Measurements from ENCODE around the gene TCOF1.
"Not testable (repeated sequence)": the region's sequence is repeated elsewhere in the genome, so short reads cannot be mapped to it uniquely, and the experiment has no call there.

Gene TCOF1

DNA sequence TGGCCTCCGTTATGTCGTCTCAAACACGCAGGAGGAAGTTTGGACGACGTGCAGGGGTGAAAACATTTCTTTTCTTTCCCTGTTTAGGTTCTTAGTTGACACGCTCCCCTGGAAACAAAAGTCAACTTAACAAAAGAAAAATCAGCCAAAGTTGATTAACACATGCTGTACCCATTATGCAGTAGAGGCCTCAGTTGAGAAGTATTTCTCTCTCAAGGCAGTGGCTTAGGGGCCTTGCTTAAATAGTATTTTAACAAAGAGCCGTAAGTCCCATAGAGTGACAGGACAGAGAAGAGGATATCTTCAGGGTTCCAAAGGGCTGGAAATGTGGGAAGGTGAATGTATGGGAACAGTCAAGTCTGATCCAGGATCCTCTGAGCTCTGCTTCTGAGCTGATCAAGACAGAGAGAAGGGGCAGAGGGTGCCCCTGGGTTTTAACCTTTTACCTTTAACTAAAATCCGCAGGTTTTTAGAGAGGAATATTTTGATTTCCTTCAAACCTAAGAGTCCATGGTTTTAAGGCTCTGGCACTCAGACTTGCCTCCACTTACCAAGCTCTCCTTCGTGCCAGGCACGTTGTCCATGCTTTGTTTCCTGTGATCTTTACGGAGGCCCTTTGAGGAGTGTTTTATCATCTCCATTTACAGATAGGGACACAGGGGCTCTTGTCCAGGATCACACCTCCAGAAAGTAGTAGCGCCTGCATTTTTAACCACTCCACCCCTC lies 55.8 kb downstream of the TCOF1 start:
- peak overlapping the region; percentile 58 to 89 for H3K27ac ChIP-seq
- TF ChIP-seq, protein P1, sequence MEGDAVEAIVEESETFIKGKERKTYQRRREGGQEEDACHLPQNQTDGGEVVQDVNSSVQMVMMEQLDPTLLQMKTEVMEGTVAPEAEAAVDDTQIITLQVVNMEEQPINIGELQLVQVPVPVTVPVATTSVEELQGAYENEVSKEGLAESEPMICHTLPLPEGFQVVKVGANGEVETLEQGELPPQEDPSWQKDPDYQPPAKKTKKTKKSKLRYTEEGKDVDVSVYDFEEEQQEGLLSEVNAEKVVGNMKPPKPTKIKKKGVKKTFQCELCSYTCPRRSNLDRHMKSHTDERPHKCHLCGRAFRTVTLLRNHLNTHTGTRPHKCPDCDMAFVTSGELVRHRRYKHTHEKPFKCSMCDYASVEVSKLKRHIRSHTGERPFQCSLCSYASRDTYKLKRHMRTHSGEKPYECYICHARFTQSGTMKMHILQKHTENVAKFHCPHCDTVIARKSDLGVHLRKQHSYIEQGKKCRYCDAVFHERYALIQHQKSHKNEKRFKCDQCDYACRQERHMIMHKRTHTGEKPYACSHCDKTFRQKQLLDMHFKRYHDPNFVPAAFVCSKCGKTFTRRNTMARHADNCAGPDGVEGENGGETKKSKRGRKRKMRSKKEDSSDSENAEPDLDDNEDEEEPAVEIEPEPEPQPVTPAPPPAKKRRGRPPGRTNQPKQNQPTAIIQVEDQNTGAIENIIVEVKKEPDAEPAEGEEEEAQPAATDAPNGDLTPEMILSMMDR (IDR thresholded peaks at IDR 0.05), result no peak
- no peak for DNase-seq (ENCODE audit: low spot score)
- H3K4me3 ChIP-seq, result peak overlapping the region; percentile 68

DNA sequence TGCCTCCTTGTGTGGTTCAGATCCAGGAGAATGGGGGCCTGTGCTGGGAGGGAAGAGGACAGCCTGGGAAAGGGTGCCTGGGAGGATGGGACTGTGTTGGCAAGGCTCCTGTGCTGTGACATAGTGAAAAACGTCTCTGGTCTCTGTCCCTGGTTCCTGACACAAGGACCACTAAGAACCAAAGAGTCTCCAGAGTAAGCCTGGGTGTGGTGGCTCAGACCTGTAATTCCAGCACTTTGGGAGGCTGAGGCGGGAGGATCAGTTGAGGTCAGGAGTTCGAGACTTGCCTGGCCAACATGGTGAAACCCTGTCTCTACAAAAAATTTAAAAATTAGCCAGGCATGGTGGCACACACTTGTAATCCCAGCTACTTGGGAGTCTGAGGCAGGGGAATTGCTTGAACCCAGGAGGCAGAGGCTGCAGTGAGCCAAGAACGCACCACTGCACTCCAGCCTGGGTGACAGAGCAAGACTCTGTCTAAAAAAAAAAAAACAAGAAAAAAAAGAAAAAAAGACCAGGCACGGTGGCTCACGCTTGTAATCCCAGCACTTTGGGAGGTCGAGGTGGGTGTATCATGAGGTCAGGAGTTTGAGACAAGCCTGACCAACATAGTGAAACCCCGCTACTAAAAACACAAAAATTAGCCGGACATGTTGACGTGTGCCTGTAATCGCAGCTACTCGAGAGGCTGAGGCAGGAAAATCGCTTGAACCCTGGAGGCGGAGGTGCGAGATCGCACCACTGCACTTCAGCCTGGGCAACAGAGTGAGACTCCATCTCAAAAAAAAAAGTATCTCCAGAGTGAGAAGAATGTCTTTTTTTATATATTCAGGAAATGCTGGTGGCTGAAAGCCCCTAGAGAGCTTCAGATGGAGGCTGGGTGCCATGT lies 56.6 kb downstream of the TCOF1 start:
- not testable (repeated sequence) for H3K4me3 ChIP-seq; DNase-seq (ENCODE audit: low spot score)
- peak overlapping the region in 1 of 2 donors; percentile 89 for H3K27ac ChIP-seq

DNA sequence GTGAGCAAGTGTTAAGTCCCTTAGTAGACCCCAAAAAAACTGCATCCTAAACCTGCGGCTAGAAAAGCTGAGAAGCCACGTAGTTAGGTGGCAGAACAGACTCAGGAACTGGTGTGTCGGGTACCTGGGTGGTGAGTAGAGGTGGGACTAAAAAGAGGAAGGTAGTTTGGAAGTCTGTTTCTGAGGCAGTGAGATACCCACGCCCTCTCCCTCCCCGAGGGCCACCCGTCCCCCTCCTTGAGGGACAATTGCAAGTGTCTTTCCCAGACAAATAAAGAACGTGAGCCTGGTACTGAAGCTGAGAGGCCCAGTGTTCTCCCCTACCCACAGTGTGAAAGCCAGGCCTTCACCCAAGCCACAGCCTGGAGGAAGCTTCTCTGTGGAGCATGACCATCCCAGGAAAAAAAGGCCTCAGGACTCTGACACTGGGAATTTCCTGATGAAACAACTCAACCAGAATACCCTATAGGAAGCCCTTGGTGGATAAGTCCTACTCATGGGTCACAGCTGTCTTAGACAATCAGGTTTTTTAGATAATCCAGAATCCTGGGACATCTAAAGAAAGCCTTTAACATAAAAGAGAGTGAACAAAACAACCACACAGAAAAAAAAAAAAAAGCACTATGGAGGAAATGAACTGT lies 62.3 kb downstream of the TCOF1 start:
- TF ChIP-seq, protein P1 (IDR thresholded peaks at IDR 0.05), result no peak

DNA sequence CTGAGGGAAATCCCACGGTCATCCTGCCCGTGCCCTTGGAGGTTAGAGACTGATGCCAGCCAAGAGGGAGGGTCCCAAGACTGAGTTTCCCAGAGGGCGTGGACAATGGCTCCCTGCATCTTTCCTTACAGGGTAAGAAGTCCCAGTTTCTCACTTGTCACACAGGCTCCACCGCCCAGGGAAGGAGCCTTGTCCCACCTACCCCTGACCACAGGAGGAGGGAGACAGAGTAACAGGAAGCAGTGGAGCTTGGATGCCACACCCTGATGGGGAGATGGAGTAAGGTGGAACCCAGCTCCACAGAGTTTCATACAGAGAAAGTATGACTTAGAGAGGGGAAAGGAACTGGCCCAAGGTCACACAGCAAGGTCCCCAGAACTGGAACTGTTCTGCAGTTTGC lies 64.6 kb downstream of the TCOF1 start:
- Histone ChIP-seq H3K4me3 (no peak overlapping the region), H3K27ac (no peak overlapping the region)
- DNase-seq (ENCODE audit: low spot score), result no peak
- TF ChIP-seq, protein P1 (IDR thresholded peaks at IDR 0.05), result no peak

More for the DNA sequence above, 62.3 kb downstream of the TCOF1 start:
- Histone ChIP-seq H3K4me3 (no peak overlapping the region), H3K27ac (no peak overlapping the region)
- DNase-seq (ENCODE audit: low spot score), result no peak

DNA sequence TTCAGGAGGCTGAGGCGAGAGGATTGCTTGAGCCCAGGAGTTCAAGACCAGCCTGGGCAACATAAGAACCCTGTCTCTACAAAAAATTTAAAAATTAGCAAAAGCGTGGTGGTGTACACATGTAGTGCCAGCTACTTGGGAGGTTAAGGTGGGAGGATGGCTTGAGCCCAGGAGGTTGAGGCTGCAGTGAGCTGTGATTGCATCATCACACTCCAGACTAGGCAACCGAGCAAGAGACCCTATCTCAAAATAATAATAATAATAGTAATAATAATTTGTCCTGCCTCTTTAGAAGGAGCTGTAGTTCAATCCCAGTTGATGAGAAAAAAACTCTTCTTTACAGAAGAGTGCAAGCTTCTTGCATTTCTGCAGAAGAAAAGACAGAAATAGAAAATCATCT lies 65.3 kb downstream of the TCOF1 start:
- TF ChIP-seq, protein P1 (IDR thresholded peaks at IDR 0.05), result no peak
- Histone ChIP-seq H3K27ac (no peak overlapping the region), H3K4me3 (no peak overlapping the region)
- no peak for DNase-seq (ENCODE audit: low spot score)

DNA sequence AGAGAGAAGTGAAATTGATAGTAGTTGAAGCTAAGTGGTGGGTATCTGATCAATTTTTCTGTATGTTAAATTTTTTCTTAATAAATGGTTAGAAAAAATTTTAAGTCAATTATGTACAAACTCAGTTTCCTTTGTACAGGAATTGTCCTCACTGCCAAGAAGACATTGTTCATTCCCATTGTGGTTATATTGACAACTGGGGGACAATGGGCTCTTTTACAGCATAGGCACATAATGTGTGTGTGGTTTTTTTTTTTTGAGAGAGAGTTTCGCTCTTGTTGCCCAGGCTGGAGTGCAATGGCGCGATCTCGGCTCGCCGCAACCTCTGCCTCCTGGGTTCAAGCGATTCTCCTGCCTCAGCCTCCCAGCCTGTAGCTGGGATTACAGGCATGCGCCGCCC lies 68.7 kb downstream of the TCOF1 start:
- H3K4me3 ChIP-seq; DNase-seq (ENCODE audit: low spot score); H3K27ac ChIP-seq: not testable (repeated sequence)

DNA sequence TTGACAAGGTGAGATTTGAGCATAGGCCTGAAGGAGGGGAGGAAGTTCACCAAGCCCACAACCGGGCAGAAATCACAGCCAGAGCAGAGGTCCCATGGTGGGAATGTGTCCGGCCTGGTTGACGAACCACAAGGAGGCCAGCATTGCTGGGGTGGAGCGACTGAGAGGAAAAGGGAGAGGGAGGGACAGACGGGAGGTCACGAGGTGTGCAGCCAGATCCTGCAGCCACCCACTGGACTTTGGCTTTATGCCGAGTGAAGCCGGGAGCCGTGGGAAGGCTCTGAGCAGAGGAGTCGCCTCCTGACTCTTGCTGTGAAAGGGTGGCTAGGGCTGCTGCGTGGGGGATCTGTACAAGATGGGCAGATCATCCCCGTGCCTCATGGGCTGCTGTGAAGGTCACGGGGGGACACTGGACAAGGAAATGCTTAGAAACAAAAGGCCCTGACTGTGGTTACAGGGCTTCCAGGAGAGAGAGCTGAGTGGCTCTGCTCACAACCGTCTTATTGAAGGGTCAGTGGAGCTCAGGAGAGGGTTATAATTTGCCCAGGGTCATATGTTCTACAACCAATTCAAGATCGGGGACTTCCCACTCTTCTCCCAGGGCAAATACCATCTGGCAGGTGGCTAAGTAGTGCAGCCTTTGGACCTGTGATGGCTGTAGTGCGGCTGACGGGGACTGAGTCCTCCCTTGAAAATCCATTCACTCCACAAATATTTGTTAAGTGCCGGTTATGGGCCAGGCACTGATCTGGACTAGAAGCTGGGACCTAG lies 70.8 kb downstream of the TCOF1 start:
- TF ChIP-seq, protein P1 (IDR thresholded peaks at IDR 0.05), result no peak
- Histone ChIP-seq H3K27ac (peak overlapping the region in 1 of 2 donors; percentile 5), H3K4me3 (no peak overlapping the region)
- DNase-seq (ENCODE audit: low spot score), result no peak
